Rectal smooth muscle tissue (tissue), 1 donor: ENCODE results near the gene ECHDC3.
"Not testable (repeated sequence)": the region's sequence is repeated elsewhere in the genome, so short reads cannot be mapped to it uniquely, and the experiment has no call there.

ENCODE experiments used
- H3K27ac ChIP-seq: one replicate; pipeline ENCODE4 v1.7.0; 2013; ENCODE audit warnings: low read depth, low read length, inconsistent platforms
- H3K27me3 ChIP-seq: one replicate; pipeline ENCODE4 v1.7.0; 2013; ENCODE audit warnings: low read length; ENCODE audit not compliant: control insufficient read depth, insufficient read depth
- H3K36me3 ChIP-seq: one replicate; pipeline ENCODE4 v1.7.0; 2013; ENCODE audit warnings: low read length; ENCODE audit not compliant: control insufficient read depth, insufficient read depth
- H3K4me1 ChIP-seq: one replicate; pipeline ENCODE4 v1.7.0; 2013; ENCODE audit warnings: low read length; ENCODE audit not compliant: control insufficient read depth, insufficient read depth
- H3K4me3 ChIP-seq: one replicate; pipeline ENCODE4 v1.7.0; 2013; ENCODE audit warnings: low read length
- H3K9ac ChIP-seq: one replicate; pipeline ENCODE4 v1.7.0; 2013; ENCODE audit warnings: low read length

The ECHDC3 gene

GRCh38 chr10:11706895-11707567, 35.2 kb upstream of the ECHDC3 start:
- Histone ChIP-seq H3K27ac (no peak overlapping the region), H3K36me3 (no peaks in the 10 kb centered on the region), H3K4me1 (no peaks in the 10 kb centered on the region), H3K27me3 (peaks cover 2% of the 10 kb centered on the region), H3K9ac (no peak overlapping the region), H3K4me3 (no peak overlapping the region)

DNA sequence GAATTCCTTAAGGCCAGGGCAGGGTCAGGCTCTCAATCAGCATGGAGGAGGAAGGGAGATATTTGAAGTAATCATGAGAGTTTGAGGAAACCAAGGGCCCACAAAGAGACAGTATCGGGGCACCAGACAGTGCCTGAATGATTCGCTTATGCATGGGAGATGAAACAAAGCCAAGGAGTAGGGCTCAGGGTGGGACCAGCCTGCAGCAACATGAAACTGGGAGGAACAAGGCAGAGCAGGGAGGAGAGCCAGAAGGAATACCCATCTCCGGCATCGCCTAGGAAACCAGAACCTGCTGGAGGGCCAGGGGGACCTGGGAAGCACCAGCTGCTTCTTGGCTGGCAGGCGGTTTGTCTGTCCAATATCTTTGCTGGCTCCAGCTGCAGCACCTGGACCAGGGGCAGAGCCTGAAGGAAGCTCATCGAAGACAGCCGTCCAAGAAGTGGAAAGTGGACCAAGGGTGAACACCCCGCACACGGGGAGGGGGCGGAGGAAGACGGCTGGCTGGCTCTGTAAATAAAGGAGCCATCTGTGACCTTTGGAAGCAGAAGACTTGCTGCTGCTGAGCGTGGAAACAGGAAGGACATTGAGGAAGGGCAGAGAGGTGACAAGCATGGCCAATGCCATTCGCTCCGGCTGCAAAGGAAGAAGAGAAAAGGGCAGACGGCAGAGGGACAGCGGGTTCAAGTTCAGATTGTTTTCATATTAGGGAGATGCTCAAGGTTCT, 34.4 kb upstream of the ECHDC3 start:
- no peaks in the 10 kb centered on the region for H3K4me1 ChIP-seq
- H3K36me3 ChIP-seq: no peaks in the 10 kb centered on the region
- H3K27me3 ChIP-seq: peaks cover 2% of the 10 kb centered on the region
- H3K9ac ChIP-seq: no peak overlapping the region
- no peak overlapping the region for H3K4me3 ChIP-seq
- H3K27ac ChIP-seq: no peak overlapping the region

DNA sequence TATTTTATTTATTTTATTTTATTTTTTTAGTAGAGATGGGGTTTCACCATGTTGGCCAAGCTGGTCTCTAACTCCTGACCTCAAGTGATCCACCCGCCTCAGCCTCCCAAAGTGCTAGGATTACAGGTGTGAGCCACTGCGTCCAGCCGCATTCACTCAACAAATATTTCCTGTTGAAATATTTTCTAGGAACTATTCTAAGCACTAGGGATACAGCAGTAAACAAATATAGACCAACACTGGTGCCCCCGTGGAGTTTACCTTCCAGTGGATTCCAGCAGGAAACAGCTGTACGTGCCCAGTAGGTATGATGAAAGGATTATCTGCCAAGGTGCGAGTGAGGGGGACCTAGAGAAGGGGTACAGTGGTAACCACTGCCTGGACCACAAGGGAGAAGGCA, 33.4 kb upstream of the ECHDC3 start:
- H3K4me1 ChIP-seq: not testable (repeated sequence)

DNA sequence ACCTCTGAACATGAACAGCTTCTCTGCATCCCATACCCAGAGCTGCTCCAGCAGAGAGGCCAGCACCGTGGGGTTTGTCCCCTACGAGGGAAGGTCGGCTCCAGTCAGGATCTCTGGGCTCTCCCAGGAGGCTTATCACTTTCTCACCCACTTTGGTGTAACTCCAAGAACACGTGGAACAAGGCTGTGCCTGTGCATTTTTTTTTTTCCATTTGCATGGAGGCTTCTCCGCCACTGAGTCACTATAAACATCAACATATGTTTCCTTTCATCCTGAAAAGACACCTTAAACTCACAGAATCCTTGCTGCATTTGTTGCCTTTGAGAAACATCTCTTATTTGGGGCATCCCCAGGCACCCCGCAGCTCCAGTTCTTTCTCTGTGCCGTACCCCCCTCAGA, 29.4 kb upstream of the ECHDC3 start:
- peaks cover 2% of the 10 kb centered on the region for H3K27me3 ChIP-seq
- H3K27ac ChIP-seq: no peak overlapping the region
- H3K4me3 ChIP-seq: no peak overlapping the region
- no peak overlapping the region for H3K9ac ChIP-seq
- no peaks in the 10 kb centered on the region for H3K36me3 ChIP-seq
- no peaks in the 10 kb centered on the region for H3K4me1 ChIP-seq

More for the DNA sequence above, 33.4 kb upstream of the ECHDC3 start:
- H3K27ac ChIP-seq, H3K4me3 ChIP-seq, H3K9ac ChIP-seq, H3K27me3 ChIP-seq, H3K36me3 ChIP-seq: not testable (repeated sequence)

DNA sequence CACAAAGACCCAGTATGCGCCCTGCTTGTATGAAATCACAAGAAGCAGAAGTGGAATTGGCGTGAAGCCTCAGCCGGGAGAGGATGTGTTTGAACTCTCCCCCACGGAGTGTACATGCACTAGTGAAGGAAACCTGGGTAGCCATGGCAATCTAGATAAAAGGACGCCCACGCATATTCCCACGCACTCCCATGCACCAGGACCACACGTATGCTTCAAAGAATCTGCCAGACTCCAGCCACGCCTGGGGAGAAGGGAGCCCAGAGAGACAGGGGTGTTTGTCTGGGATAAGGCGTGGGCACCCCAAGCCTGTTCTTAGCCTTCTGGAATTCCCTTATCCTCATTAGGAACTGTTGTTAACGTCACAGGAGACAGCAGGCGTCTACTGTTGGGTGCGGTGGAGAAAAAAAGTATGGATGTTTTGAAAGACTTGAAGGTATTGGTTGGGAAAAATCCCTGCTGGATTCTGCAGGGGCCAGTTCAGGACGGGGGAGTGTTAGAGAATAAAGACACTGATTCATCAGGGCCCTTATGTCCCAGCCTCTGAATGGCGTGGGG, 28.9 kb upstream of the ECHDC3 start:
- Histone ChIP-seq H3K27me3 (peaks cover 2% of the 10 kb centered on the region), H3K4me1 (no peaks in the 10 kb centered on the region), H3K27ac (no peak overlapping the region), H3K4me3 (no peak overlapping the region), H3K36me3 (no peaks in the 10 kb centered on the region), H3K9ac (no peak overlapping the region)

GRCh38 chr10:11713963-11714362, 28.2 kb upstream of the ECHDC3 start:
- Histone ChIP-seq H3K27ac (no peak overlapping the region), H3K4me1 (no peaks in the 10 kb centered on the region), H3K36me3 (no peaks in the 10 kb centered on the region), H3K9ac (no peak overlapping the region), H3K27me3 (peaks cover under 1% of the 10 kb centered on the region), H3K4me3 (no peak overlapping the region)

DNA sequence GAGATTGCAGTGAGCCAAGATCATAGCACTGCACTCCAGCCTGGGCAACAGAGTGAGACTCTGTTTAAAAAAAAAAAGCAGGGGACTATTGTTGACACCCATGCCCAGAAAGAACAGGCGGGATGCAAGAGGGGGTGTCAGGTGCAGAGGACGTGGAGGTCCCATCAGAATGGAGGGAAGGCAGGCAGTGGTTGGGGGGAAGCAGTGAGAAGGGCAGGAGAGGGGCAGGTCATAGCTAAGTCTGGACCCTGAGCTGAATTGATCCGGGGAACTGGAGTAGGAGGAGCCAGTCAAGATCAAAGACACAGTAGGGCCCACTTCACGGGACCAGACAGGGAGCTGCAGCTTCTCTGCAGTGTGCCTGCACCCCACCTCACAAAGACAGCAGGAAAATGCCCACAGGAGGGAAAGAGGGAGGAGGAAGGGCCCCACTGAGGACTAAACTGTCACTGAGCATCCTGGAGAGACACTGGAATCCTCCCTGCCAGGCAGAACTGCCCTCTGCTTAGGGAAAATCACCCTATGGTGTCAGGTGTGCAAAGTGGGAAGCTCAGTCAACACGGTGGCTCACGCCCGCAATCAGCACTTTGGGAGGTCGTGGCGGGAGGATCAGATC, 27.3 kb upstream of the ECHDC3 start:
- no peaks in the 10 kb centered on the region for H3K27me3 ChIP-seq
- H3K4me3 ChIP-seq: no peak overlapping the region
- no peak overlapping the region for H3K9ac ChIP-seq
- H3K27ac ChIP-seq: no peak overlapping the region
- no peaks in the 10 kb centered on the region for H3K4me1 ChIP-seq
- no peaks in the 10 kb centered on the region for H3K36me3 ChIP-seq

GRCh38 chr10:11715815-11716494, 26.2 kb upstream of the ECHDC3 start:
- Histone ChIP-seq H3K27me3 (no peaks in the 10 kb centered on the region), H3K9ac (no peak overlapping the region), H3K4me1 (no peaks in the 10 kb centered on the region), H3K36me3 (no peaks in the 10 kb centered on the region), H3K4me3 (no peak overlapping the region), H3K27ac (no peak overlapping the region)

DNA sequence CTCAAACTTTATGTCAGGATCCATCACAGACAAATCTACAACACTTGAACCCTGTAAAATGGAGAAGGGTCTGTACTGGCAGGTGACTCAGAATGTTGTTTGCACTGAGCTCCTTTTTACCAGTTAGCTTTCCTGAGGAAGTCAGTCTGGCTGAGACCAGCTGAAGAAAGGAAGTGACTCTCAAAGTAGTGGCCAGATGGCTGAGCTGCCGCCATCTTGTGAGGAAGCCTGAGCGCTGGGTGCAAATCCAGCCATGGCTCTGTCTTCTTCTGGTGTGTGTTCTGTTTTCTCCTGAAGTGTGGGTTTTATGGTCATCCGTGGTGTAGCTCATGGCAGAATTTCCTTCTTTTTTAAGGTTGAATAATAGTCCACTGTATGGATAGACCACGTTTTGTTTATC, 25.5 kb upstream of the ECHDC3 start:
- Histone ChIP-seq H3K9ac (no peak overlapping the region), H3K27ac (no peak overlapping the region), H3K36me3 (no peaks in the 10 kb centered on the region)

DNA sequence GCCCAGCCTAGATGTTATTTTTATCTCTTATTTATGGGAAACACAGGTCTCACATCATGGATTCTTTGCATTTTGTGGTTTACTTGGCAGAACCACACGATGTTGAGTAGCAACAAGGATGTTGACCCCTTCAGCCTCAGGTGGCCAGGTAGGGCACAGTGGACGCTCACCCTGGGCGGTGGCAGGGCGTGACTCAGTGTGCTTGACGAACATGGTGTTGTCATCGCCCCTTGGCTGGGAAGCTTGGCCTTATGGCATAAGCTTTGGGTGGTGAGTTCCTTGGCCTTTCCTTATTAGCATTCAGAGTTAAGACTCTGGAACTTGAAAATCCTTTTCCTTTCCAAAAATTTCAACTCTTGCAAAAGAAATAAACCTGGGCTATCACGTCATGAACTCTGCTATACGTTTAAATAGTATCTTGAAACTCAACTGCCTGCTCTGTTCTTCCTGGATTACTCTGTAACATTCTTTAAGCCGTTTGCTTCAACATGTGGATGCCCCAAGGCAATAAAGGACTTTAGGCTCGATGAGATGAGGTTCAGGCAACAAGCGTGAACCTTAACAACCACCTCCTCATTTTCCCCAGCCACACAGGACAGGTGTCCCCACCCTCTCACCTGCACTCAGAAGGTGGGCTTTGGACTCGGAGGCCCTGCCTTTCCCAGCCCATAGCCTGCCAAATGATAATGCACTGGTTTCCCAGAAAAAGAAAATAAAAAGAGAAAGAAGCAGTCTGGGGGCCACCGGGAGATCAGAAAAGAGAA, 22.5 kb upstream of the ECHDC3 start:
- H3K4me3 ChIP-seq: no peak overlapping the region
- no peaks in the 10 kb centered on the region for H3K27me3 ChIP-seq
- H3K9ac ChIP-seq: no peak overlapping the region
- no peaks in the 10 kb centered on the region for H3K4me1 ChIP-seq
- H3K27ac ChIP-seq: no peak overlapping the region
- H3K36me3 ChIP-seq: no peaks in the 10 kb centered on the region

More for the DNA sequence above, 25.5 kb upstream of the ECHDC3 start:
- Histone ChIP-seq H3K27me3 (no peaks in the 10 kb centered on the region), H3K4me3 (no peak overlapping the region), H3K4me1 (no peaks in the 10 kb centered on the region)

DNA sequence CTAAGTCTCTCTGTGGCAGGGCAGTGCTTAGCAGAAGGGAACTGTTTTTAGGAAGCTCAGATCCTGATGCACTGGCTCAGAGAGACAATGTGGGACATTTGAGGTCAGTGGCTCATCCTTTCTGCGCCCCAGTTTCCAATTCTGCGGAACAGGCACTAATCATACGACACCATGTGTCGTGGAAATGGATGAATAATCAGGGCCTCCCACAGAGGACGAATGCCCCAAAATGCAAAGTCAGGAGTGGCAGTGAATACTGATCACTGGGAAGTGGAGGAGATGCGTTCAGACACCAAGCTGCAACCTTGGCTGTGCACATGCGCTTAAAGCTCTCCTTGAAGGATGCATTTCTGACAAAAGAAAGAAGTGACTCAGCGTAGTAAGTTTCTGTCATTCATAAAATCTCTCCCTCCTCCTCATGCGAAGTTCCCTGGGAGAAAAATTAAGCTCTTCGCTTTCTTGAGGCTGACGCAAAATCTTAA, 21.9 kb upstream of the ECHDC3 start:
- Histone ChIP-seq H3K4me3 (no peak overlapping the region), H3K27me3 (no peaks in the 10 kb centered on the region), H3K4me1 (no peaks in the 10 kb centered on the region), H3K9ac (no peak overlapping the region), H3K27ac (no peak overlapping the region), H3K36me3 (no peaks in the 10 kb centered on the region)
